Calu3 (cell line): Measurements from ENCODE around the gene CCNG1. TPM values are rescaled to one million over a fixed set of nuclear protein-coding genes. Genes with fewer than 3 reads are reported as not detected.

Experiments
- BruUV-seq: library from RNA; stranded (reverse); fragments of 400-500 nt; replicated peaks from 2 replicates; lab custom pipeline; 2021; lab: Mats Ljungman, UMichigan
- CTCF ChIA-PET: fragments of 300-600 bp; sonication (Branson Sonifier 250); formaldehyde crosslinking; loops from one replicate; lab custom pipeline; 2022; ENCODE audit warnings: antibody characterized with exemption; lab: Charles Lee
- DNase-seq: peaks from one replicate; pipeline ENCODE4 v3.0.0; 2022
- H3K27ac Mint-ChIP-seq: one replicate; pipeline ENCODE4 v1.8.0; 2022; ENCODE audit warnings: mixed read lengths; ENCODE audit not compliant: unreplicated experiment
- H3K27me3 Mint-ChIP-seq: one replicate; pipeline ENCODE4 v1.8.0; 2022; ENCODE audit warnings: mixed read lengths; ENCODE audit not compliant: unreplicated experiment
- H3K36me3 Mint-ChIP-seq: one replicate; pipeline ENCODE4 v1.8.0; 2022; ENCODE audit warnings: mild to moderate bottlenecking, moderate library complexity, mixed read lengths; ENCODE audit not compliant: insufficient read depth, unreplicated experiment
- H3K4me1 Mint-ChIP-seq: one replicate; pipeline ENCODE4 v1.8.0; 2022; ENCODE audit warnings: mild to moderate bottlenecking, low read depth, mixed read lengths; ENCODE audit not compliant: unreplicated experiment
- H3K4me3 Mint-ChIP-seq: one replicate; pipeline ENCODE4 v1.8.0; 2022; ENCODE audit warnings: mild to moderate bottlenecking, low read depth, moderate library complexity, mixed read lengths; ENCODE audit not compliant: unreplicated experiment
- H3K9me3 Mint-ChIP-seq: one replicate; pipeline ENCODE4 v1.8.0; 2022; ENCODE audit warnings: low read depth, mixed read lengths; ENCODE audit not compliant: unreplicated experiment
- CTCF ChIP-seq: fragments of 200-600 bp; IDR thresholded peaks from one replicate; pipeline ENCODE4 v1.8.0; 2022; ENCODE audit warnings: antibody characterized with exemption; ENCODE audit not compliant: unreplicated experiment
- intact Hi-C: fragments of 100-400 bp; cut with micrococcal nuclease; formaldehyde crosslinking; loops from one replicate; pipeline ENCODE4 v1.10.0; 2022; ENCODE audit not compliant: unreplicated experiment
- total RNA-seq: library from RNA; stranded (reverse); gene quantifications from 2 replicates; pipeline ENCODE4 v1.2.3, GENCODE V29; 2022

Gene CCNG1
- total RNA-seq, 1 experiment from 2014 or later: 105 TPM

- no peak for TF ChIP-seq CTCF
- TSS peak; percentile 93 for BruUV-seq
- Mint-ChIP-seq H3K36me3 (peaks cover 58% of the 10 kb centered on the region), H3K27ac (peak within 1 kb of the TSS; percentile 76), H3K4me3 (peak within 1 kb of the TSS; percentile 79), H3K4me1 (peaks cover 34% of the 10 kb centered on the region), H3K27me3 (no peaks in the 10 kb centered on the region), H3K9me3 (no peaks in the 10 kb centered on the region)
- CTCF ChIA-PET: interaction anchor here (0.7 to 2.2 kb wide), 7 partner anchors 11 to 118 kb away, joined by 3 to 10 read pairs (median 4); partner anchors contain the start of gene MAT2B
- intact Hi-C loops: loop anchor here (1.0 to 2.0 kb wide), 2 partner anchors 41 to 44 kb away; partner anchors contain the start of gene MAT2B
- DNase-seq: no peak
Measured at GRCh38 chr5:163460562-163461171, 23.3 kb downstream of the CCNG1 start, which contains the start of gene HMMR. Gene HMMR, plus strand, starts transcription at chr5:163460632. Its CDS starts 61 bp downstream, at chr5:163460693.

- H3K4me3 Mint-ChIP-seq: no peak overlapping the region
- TF ChIP-seq CTCF: no peak
- intact Hi-C loops: no loop called here
- no peaks in the 10 kb centered on the region for H3K27me3 Mint-ChIP-seq
- H3K27ac Mint-ChIP-seq: no peak overlapping the region
- no peaks in the 10 kb centered on the region for H3K9me3 Mint-ChIP-seq
- H3K4me1 Mint-ChIP-seq: peaks cover 10% of the 10 kb centered on the region
- no TSS peak for BruUV-seq
- CTCF ChIA-PET: interaction anchor here (0.7 kb wide), 1 partner anchor 622 kb away, joined by 3 read pairs; no protein-coding TSS in a partner anchor
- peaks cover 56% of the 10 kb centered on the region for H3K36me3 Mint-ChIP-seq
- no peak for DNase-seq
Measured at GRCh38 chr5:163463063-163463435, 25.7 kb downstream of the CCNG1 start.

GRCh38 chr5:163467682-163468081 is 30.3 kb downstream of the CCNG1 start:
- Mint-ChIP-seq H3K36me3 (peaks cover 26% of the 10 kb centered on the region), H3K9me3 (no peaks in the 10 kb centered on the region), H3K4me3 (no peak overlapping the region), H3K27ac (no peak overlapping the region), H3K4me1 (peaks cover 10% of the 10 kb centered on the region), H3K27me3 (no peaks in the 10 kb centered on the region)
- CTCF ChIA-PET: no interaction called here
- no TSS peak for BruUV-seq
- intact Hi-C loops: no loop called here
- no peak for TF ChIP-seq CTCF
- DNase-seq: no peak

GRCh38 chr5:163473635-163474243 is 36.3 kb downstream of the CCNG1 start:
- Mint-ChIP-seq H3K27ac (no peak overlapping the region), H3K9me3 (no peaks in the 10 kb centered on the region), H3K4me3 (no peak overlapping the region), H3K4me1 (no peaks in the 10 kb centered on the region), H3K36me3 (peaks cover 11% of the 10 kb centered on the region), H3K27me3 (no peaks in the 10 kb centered on the region)
- CTCF ChIA-PET: no interaction called here
- no TSS peak for BruUV-seq
- TF ChIP-seq CTCF: no peak
- no peak for DNase-seq
- intact Hi-C loops: no loop called here
